GM19023 (cell line): ENCODE results near the gene ACSL1.

Experiments
- ATAC-seq: cut with Tn5 transposase; IDR thresholded peaks from one replicate; pipeline ENCODE4 v1.9.1; 2021; ENCODE audit warnings: mild to moderate bottlenecking, moderate library complexity; ENCODE audit not compliant: unreplicated experiment

The ACSL1 gene

GRCh38 chr4:184825896-184826690 lies at the start of gene ACSL1:
Gene ACSL1 (minus strand): TSS chr4:184825968. CDS start chr4:184803514, 22,454 bp downstream.
- ATAC-seq = peak; percentile 82

DNA sequence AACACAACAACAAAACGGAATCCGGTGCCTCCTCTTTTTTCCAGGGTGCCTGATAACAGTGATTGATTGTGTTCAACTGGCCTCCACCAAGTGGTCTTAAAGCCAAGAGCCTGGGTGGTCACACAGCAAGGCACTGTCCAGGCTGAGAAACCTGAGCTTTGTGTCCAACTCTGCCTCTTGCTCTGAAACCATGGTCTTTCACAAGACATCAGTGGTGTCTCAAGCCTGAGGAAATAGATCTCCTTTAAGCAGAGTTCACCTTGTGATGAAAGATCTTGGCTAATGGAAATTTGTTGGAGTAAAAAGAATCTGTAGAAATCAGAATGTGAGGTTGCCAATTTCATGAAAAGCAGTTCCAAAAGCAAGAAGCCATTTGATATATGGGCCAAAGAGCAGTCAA lies 47.3 kb upstream of the ACSL1 start:
- no peak for ATAC-seq

GRCh38 chr4:184870718-184871117 lies 45.0 kb upstream of the ACSL1 start:
- no peak for ATAC-seq

DNA sequence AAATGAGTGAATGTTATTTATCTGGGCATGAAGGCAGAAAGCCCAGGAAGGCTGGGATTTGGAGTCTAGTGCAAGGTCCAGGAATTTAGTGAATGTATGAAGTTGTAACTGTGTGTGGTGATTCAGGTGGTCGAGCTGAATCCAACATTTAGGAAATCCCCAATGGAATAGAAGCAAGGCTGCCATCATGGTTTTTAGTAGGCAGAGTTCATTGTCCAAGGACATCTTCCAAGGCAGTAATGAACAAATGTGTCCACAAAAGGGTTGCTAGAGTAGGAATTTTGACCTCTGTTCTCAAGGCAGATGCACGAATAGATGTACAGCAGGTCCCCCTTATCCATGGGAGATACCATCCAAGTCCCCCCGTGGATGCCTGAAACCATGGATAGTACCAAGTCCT lies 42.9 kb upstream of the ACSL1 start:
- ATAC-seq = no peak

DNA sequence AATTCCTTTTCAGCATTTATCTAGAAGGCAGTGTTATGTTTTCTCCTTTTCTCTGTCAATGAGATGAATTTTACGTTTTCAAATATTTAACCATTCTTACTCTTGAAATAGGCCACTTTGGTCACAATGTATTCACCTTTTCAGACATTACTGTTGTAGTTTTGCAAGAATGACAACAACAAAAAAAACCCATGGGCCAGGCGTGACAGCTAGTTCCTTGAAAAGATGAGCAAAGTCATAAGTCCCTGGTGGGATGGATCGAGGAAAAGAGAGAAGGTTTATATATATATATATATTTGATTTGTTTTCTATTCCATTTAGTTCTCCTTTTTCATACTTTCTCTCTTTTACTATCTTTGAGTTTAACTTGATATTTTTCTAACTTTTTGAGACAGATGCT lies 38.1 kb upstream of the ACSL1 start:
- no peak for ATAC-seq

GRCh38 chr4:184861047-184861446 lies 35.3 kb upstream of the ACSL1 start:
- ATAC-seq = no peak

- no peak for ATAC-seq
Observed at GRCh38 chr4:184860018-184860779, 34.4 kb upstream of the ACSL1 start.

DNA sequence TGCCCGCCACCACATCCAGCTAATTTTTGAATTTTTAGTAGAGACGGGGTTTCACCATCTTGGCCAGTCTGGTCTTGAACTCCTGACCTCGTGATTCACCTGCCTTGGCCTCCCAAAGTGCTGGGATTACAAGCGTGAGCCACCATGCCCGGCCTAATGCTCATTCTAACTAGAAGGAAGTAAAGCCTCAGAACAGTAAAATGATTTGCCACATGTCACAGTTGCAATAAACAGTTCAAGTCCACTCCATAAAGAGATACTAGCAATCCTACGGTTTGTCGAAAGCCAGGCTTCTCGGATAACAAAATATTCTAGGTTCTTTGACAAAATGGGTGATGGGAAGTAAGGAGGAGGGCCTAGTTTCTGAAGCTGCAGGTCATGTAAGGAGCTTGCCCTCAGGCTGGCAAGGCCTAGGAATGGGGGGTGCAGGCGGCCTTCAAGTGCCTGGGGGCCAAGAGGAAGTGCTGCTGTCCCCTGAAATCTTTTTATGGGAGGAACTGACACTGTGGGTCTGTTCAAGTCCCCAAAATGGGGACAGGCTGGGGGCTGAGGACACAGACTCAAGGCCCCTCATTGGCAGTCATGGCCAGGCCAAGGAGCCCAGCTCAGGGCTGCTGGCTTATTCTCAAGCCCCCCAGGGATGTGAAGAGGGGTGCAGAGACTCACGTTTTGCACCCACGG lies 31.8 kb upstream of the ACSL1 start:
- no peak for ATAC-seq

DNA sequence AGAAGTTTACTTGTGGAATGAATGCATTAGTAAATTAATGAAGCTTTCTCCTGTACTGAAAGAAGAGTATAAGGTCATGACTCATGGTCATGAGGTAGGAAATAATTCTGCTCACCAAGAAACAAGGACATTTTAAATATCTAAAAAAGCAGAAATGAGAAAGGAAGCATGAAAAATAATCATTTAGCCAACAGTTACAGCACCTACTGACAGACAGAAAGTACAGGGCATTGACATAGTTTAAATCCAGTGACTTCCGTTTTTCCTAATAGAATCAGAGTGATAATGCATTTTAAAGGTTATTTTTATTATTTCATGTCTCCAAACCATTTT lies 30.5 kb upstream of the ACSL1 start:
- ATAC-seq = no peak

GRCh38 chr4:184854673-184855072 lies 28.9 kb upstream of the ACSL1 start:
- ATAC-seq = no peak

DNA sequence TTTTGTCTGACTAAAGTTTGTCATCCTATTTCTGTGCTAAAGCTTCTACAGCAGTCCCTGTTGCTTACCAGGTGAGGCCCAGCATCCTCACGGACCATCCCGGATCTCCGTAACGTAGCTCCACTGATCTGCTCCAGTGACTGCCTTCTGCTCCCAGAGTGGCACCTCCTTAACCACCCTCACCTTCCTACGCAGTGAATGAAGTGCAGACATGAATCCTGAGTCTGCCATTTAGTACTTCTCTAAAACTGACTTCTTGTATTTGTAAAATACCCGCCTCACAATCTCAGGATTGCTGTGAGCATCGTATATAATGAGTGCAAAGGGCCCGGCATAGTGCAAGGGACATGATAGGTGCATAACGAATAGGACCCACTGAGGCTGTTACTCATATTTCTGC lies 27.7 kb upstream of the ACSL1 start:
- no peak for ATAC-seq

- ATAC-seq = no peak
Observed at GRCh38 chr4:184851886-184852285, 26.1 kb upstream of the ACSL1 start.

DNA sequence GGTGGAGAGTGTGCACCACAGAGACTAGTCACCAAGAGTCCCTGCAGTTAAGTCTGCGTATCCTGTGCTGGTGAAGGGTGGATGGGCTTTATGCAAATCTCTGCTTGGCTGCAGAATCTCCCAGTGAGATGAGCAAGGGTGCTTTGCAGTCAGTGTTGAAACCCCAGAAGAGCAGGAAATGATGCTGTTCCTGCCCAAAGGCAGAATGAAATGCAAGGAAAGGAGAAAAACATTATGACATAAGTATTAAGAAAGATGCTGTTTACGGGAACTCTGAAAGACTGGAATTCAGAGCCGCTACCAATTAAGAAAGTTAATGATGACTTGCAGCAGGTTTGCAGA lies 25.4 kb upstream of the ACSL1 start:
- ATAC-seq = peak; percentile 72

- peak; percentile 41 for ATAC-seq
Observed at GRCh38 chr4:184850431-184851199, 24.8 kb upstream of the ACSL1 start.

GRCh38 chr4:184850018-184850417 lies 24.2 kb upstream of the ACSL1 start:
- ATAC-seq = peak; percentile 1

DNA sequence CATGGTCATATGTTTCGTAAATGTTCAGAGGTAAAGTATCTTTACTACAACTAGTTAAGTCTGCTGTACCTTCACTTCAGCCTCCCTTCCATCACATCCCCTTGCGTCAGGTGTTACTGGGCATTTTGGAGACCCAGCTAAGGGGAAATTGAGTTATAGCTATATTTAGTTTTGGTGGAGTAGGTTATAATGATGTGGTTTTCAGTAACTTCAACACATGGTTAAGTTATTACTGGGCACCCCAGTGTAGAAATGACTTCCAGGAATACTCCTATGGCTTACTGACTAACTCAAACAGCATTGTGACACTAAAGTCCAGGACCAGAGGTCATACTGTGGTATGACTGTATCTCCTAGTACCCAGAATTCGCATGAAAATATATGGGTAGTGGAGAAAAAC lies 23.4 kb upstream of the ACSL1 start:
- ATAC-seq = peak; percentile 25

GRCh38 chr4:184848510-184848909 lies 22.7 kb upstream of the ACSL1 start:
- no peak for ATAC-seq

- ATAC-seq = no peak
Observed at GRCh38 chr4:184846531-184846930, 20.8 kb upstream of the ACSL1 start.

DNA sequence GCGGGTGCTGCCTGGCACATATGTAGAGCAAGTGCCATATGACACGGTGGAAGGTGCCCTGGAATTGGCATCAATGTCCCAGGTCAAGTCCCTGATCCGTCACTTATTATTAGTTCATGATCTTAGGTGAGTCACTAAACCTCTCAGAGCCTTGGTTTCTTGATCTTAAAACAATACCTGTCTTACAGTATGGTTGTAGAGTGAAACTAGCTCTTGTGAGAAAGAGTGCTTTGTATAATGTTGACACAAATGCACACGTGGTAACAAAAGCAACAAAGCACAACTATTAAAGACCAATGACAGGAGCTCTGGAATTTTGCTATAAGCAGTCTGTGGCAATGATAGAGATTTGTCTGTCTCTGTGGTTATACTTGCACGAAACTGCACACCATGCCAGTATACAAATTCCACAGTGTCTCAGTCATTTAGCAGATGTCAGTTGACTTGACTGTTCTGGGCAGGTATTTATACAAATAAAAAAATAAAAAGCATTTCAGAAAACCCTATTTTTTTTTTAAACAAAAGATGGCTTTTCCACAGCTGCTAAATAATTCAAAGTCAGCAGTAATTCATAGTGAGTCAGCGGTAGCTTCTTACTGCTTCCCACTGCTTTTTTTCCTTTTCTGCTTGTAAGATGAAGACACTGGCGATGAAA lies 19.7 kb upstream of the ACSL1 start:
- ATAC-seq = no peak

GRCh38 chr4:184844742-184845141 lies 19.0 kb upstream of the ACSL1 start:
- no peak for ATAC-seq
